ENCODE data around the gene MFGE8. TPM values are rescaled to one million over a fixed set of nuclear protein-coding genes. Genes with fewer than 3 reads are reported as not detected.

The MFGE8 gene
- total and polyA plus RNA-seq, 4 experiments from 2014 or later = 5.1 to 102 (median 52.9) TPM

GRCh38 chr15:88882785-88883184 lies 30.4 kb downstream of the MFGE8 start:
- ChIA-PET CTCF (ENCODE audit: partially characterized antibody) (interaction anchor here (1.6 kb wide), 1 partner anchor 22 kb away, joined by 6 read pairs; no protein-coding TSS in a partner anchor), POLR2A (ENCODE audit: partially characterized antibody) (no interaction called here)
- Histone ChIP-seq H3K36me3 (ENCODE audit: insufficient read depth, low read length) (peaks cover 59% of the 10 kb centered on the region), H3K4me1 (ENCODE audit: insufficient read depth, low read length) (no peaks in the 10 kb centered on the region), H3K27ac (ENCODE audit: low read depth, low read length) (no peak overlapping the region), H3K4me3 (ENCODE audit: low read length in 2 of 2) (no peak overlapping the region), H3K27me3 (ENCODE audit: insufficient read depth, low read length) (no peaks in the 10 kb centered on the region), H3K9me3 (ENCODE audit: control insufficient read depth in 1 of 2, low read length in 2 of 2) (no peaks in the 10 kb centered on the region)
- Mint-ChIP-seq H3K27me3 (no peaks in the 10 kb centered on the region), H3K27ac (no peak overlapping the region), H3K36me3 (peaks cover 61 to 71% of the 10 kb centered on the region in 2 donors), H3K9me3 (no peaks in the 10 kb centered on the region), H3K4me3 (no peak overlapping the region), H3K4me1 (peaks cover 0 to 18% (median 4%) of the 10 kb centered on the region in 4 donors)
- DNase-seq = no peak
- intact Hi-C loops (cut with micrococcal nuclease) = no loop called here

- H3K27me3 ChIP-seq (ENCODE audit: insufficient read depth, low read length) = no peaks in the 10 kb centered on the region
- no peaks in the 10 kb centered on the region for H3K9me3 ChIP-seq (ENCODE audit: control insufficient read depth in 1 of 2, low read length in 2 of 2)
- H3K27me3 Mint-ChIP-seq = no peaks in the 10 kb centered on the region
- no peak for DNase-seq
- H3K4me3 Mint-ChIP-seq = no peak overlapping the region
- H3K4me1 Mint-ChIP-seq = peaks cover 0 to 10% (median 4%) of the 10 kb centered on the region in 4 donors
- no peak overlapping the region for H3K27ac Mint-ChIP-seq
- H3K36me3 Mint-ChIP-seq = peaks cover 58 to 67% of the 10 kb centered on the region in 2 donors
- H3K9me3 Mint-ChIP-seq = no peaks in the 10 kb centered on the region
- intact Hi-C loops (cut with micrococcal nuclease) = no loop called here
- no peak overlapping the region for H3K4me3 ChIP-seq (ENCODE audit: low read length in 2 of 2)
- H3K36me3 ChIP-seq (ENCODE audit: insufficient read depth, low read length) = peaks cover 57% of the 10 kb centered on the region
- H3K27ac ChIP-seq (ENCODE audit: low read depth, low read length) = no peak overlapping the region
- no peaks in the 10 kb centered on the region for H3K4me1 ChIP-seq (ENCODE audit: insufficient read depth, low read length)
- ChIA-PET CTCF (ENCODE audit: partially characterized antibody) (interaction anchor here (1.6 to 1.7 kb wide), 2 partner anchors 23 to 296 kb away, joined by 5 to 6 read pairs; no protein-coding TSS in a partner anchor), POLR2A (ENCODE audit: partially characterized antibody) (no interaction called here)
These were observed 31.4 kb downstream of the MFGE8 start for GRCh38 chr15:88881775-88882174.

GRCh38 chr15:88880944-88881740 lies 32.0 kb downstream of the MFGE8 start:
- H3K27ac ChIP-seq (ENCODE audit: low read depth, low read length) = no peak overlapping the region

GRCh38 chr15:88878720-88879184 lies 34.4 kb downstream of the MFGE8 start:
- POLR2A ChIA-PET (ENCODE audit: partially characterized antibody) = no interaction called here
- peaks cover 53% of the 10 kb centered on the region for H3K36me3 ChIP-seq (ENCODE audit: insufficient read depth, low read length)

More at GRCh38 chr15:88880944-88881740, 32.0 kb downstream of the MFGE8 start:
- CTCF ChIA-PET (ENCODE audit: partially characterized antibody) = interaction anchor here (0.9 to 1.7 kb wide), 6 partner anchors 11 to 297 kb away, joined by 3 to 9 read pairs (median 4); no protein-coding TSS in a partner anchor
- Mint-ChIP-seq H3K9me3 (no peaks in the 10 kb centered on the region), H3K4me1 (peaks cover 0 to 10% (median 5%) of the 10 kb centered on the region in 4 donors), H3K4me3 (peak overlapping the region in 1 of 8 donors; percentile 64), H3K27me3 (no peaks in the 10 kb centered on the region), H3K27ac (no peak overlapping the region), H3K36me3 (peaks cover 63 to 72% of the 10 kb centered on the region in 2 donors)
- intact Hi-C loops (cut with micrococcal nuclease) = no loop called here
- Histone ChIP-seq H3K4me1 (ENCODE audit: insufficient read depth, low read length) (no peaks in the 10 kb centered on the region), H3K4me3 (ENCODE audit: low read length in 2 of 2) (no peak overlapping the region), H3K36me3 (ENCODE audit: insufficient read depth, low read length) (peaks cover 57% of the 10 kb centered on the region), H3K27me3 (ENCODE audit: insufficient read depth, low read length) (no peaks in the 10 kb centered on the region), H3K9me3 (ENCODE audit: control insufficient read depth in 1 of 2, low read length in 2 of 2) (no peaks in the 10 kb centered on the region)
- POLR2A ChIA-PET (ENCODE audit: partially characterized antibody) = no interaction called here
- no peak for DNase-seq

GRCh38 chr15:88877906-88878305 lies 35.3 kb downstream of the MFGE8 start:
- Histone ChIP-seq H3K4me1 (ENCODE audit: insufficient read depth, low read length) (no peaks in the 10 kb centered on the region), H3K36me3 (ENCODE audit: insufficient read depth, low read length) (peaks cover 48% of the 10 kb centered on the region), H3K4me3 (ENCODE audit: low read length in 2 of 2) (no peak overlapping the region), H3K9me3 (ENCODE audit: control insufficient read depth in 1 of 2, low read length in 2 of 2) (no peaks in the 10 kb centered on the region), H3K27ac (ENCODE audit: low read depth, low read length) (no peak overlapping the region), H3K27me3 (ENCODE audit: insufficient read depth, low read length) (no peaks in the 10 kb centered on the region)
- H3K27ac Mint-ChIP-seq = no peak overlapping the region
- H3K9me3 Mint-ChIP-seq = no peaks in the 10 kb centered on the region
- DNase-seq = no peak
- intact Hi-C loops (cut with micrococcal nuclease) = no loop called here
- no peak overlapping the region for H3K4me3 Mint-ChIP-seq
- CTCF ChIA-PET (ENCODE audit: partially characterized antibody) = interaction anchor here (0.8 to 1.6 kb wide), 4 partner anchors 253 to 386 kb away, joined by 3 to 9 read pairs (median 4); no protein-coding TSS in a partner anchor
- peaks cover 57 to 61% of the 10 kb centered on the region in 2 donors for H3K36me3 Mint-ChIP-seq
- H3K27me3 Mint-ChIP-seq = no peaks in the 10 kb centered on the region
- peaks cover 0 to 4% (median 2%) of the 10 kb centered on the region in 4 donors for H3K4me1 Mint-ChIP-seq
- POLR2A ChIA-PET (ENCODE audit: partially characterized antibody) = no interaction called here

More at GRCh38 chr15:88878720-88879184, 34.4 kb downstream of the MFGE8 start:
- DNase-seq = peak in 2 of 5 donors; percentile 9 to 15
- Histone ChIP-seq H3K9me3 (ENCODE audit: control insufficient read depth in 1 of 2, low read length in 2 of 2) (no peaks in the 10 kb centered on the region), H3K4me3 (ENCODE audit: low read length in 2 of 2) (no peak overlapping the region), H3K27ac (ENCODE audit: low read depth, low read length) (no peak overlapping the region), H3K4me1 (ENCODE audit: insufficient read depth, low read length) (no peaks in the 10 kb centered on the region), H3K27me3 (ENCODE audit: insufficient read depth, low read length) (no peaks in the 10 kb centered on the region)
- Mint-ChIP-seq H3K4me1 (peaks cover 0 to 4% (median 2%) of the 10 kb centered on the region in 4 donors), H3K36me3 (peaks cover 62 to 69% of the 10 kb centered on the region in 2 donors), H3K27ac (peak overlapping the region in 1 of 7 donors; percentile 27), H3K4me3 (no peak overlapping the region), H3K27me3 (no peaks in the 10 kb centered on the region), H3K9me3 (no peaks in the 10 kb centered on the region)
- CTCF ChIA-PET (ENCODE audit: partially characterized antibody) = interaction anchor here (0.6 to 1.6 kb wide), 9 partner anchors 13 to 386 kb away, joined by 3 to 9 read pairs (median 4); no protein-coding TSS in a partner anchor
- intact Hi-C loops (cut with micrococcal nuclease) = no loop called here

GRCh38 chr15:88877415-88877814 lies 35.8 kb downstream of the MFGE8 start:
- Mint-ChIP-seq H3K4me1 (peaks cover 0 to 4% (median 2%) of the 10 kb centered on the region in 4 donors), H3K36me3 (peaks cover 58 to 59% of the 10 kb centered on the region in 2 donors), H3K27ac (no peak overlapping the region), H3K9me3 (no peaks in the 10 kb centered on the region), H3K4me3 (no peak overlapping the region), H3K27me3 (no peaks in the 10 kb centered on the region)
- intact Hi-C loops (cut with micrococcal nuclease) = no loop called here
- H3K4me3 ChIP-seq (ENCODE audit: low read length in 2 of 2) = no peak overlapping the region
- peaks cover 43% of the 10 kb centered on the region for H3K36me3 ChIP-seq (ENCODE audit: insufficient read depth, low read length)
- no peak overlapping the region for H3K27ac ChIP-seq (ENCODE audit: low read depth, low read length)
- POLR2A ChIA-PET (ENCODE audit: partially characterized antibody) = no interaction called here
- no peaks in the 10 kb centered on the region for H3K4me1 ChIP-seq (ENCODE audit: insufficient read depth, low read length)
- H3K27me3 ChIP-seq (ENCODE audit: insufficient read depth, low read length) = no peaks in the 10 kb centered on the region
- no peak for DNase-seq
- H3K9me3 ChIP-seq (ENCODE audit: control insufficient read depth in 1 of 2, low read length in 2 of 2) = no peaks in the 10 kb centered on the region
- CTCF ChIA-PET (ENCODE audit: partially characterized antibody) = no interaction called here

- Mint-ChIP-seq H3K9me3 (no peaks in the 10 kb centered on the region), H3K27ac (no peak overlapping the region), H3K4me1 (peaks cover 0 to 5% (median 0%) of the 10 kb centered on the region in 4 donors), H3K36me3 (peaks cover 50 to 54% of the 10 kb centered on the region in 2 donors), H3K27me3 (no peaks in the 10 kb centered on the region), H3K4me3 (no peak overlapping the region)
- Histone ChIP-seq H3K9me3 (ENCODE audit: control insufficient read depth in 1 of 2, low read length in 2 of 2) (no peaks in the 10 kb centered on the region), H3K27ac (ENCODE audit: low read depth, low read length) (no peak overlapping the region), H3K36me3 (ENCODE audit: insufficient read depth, low read length) (peaks cover 36% of the 10 kb centered on the region), H3K4me1 (ENCODE audit: insufficient read depth, low read length) (no peaks in the 10 kb centered on the region), H3K4me3 (ENCODE audit: low read length in 2 of 2) (no peak overlapping the region), H3K27me3 (ENCODE audit: insufficient read depth, low read length) (no peaks in the 10 kb centered on the region)
- ChIA-PET CTCF (ENCODE audit: partially characterized antibody) (interaction anchor here (0.9 kb wide), 1 partner anchor 244 kb away, joined by 3 read pairs; no protein-coding TSS in a partner anchor), POLR2A (ENCODE audit: partially characterized antibody) (no interaction called here)
- DNase-seq = no peak
- intact Hi-C loops (cut with micrococcal nuclease) = no loop called here
These were observed 36.6 kb downstream of the MFGE8 start for GRCh38 chr15:88876573-88876972.
